ENCODE results near the gene LRRC74B.

The LRRC74B gene

DNA sequence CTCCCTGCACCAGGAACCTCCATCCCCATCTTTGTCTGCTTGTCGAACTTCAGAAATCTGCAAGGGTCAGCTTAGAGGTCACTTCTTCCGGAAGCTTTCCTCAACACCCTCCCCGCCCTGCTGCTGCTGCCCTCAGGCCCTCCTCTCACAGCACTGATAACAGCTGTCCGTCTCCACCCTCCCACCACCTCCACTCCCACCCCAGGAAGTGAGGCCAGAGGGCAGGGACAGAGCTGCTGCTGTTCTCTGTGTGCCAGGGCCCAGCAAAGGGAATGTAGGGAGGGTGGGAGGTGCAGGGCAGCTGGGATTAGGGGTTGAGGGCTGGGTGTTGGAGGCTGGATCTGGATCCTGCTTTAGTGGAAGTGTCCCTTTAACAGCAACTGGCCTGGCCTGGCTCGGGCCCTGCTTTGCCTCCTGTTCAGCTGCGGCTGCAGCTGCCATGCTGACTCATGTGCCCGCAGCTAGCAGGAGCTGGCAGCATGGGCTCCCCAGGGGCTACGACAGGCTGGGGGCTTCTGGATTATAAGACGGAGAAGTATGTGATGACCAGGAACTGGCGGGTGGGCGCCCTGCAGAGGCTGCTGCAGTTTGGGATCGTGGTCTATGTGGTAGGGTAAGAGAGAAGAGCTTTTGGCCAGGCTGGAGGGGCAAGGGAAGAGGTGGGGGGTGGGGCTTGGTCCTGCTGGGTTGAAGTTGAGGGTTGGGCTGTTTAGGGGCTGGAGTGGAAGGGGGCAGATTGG lies 30.9 kb upstream of the LRRC74B start, which contains the start of gene P2RX6:
Gene P2RX6 (plus strand): TSS at position 440 of the 740 bp plus-strand sequence. CDS start 10 bp downstream, at position 450.
- DNase-seq = no peak

DNA sequence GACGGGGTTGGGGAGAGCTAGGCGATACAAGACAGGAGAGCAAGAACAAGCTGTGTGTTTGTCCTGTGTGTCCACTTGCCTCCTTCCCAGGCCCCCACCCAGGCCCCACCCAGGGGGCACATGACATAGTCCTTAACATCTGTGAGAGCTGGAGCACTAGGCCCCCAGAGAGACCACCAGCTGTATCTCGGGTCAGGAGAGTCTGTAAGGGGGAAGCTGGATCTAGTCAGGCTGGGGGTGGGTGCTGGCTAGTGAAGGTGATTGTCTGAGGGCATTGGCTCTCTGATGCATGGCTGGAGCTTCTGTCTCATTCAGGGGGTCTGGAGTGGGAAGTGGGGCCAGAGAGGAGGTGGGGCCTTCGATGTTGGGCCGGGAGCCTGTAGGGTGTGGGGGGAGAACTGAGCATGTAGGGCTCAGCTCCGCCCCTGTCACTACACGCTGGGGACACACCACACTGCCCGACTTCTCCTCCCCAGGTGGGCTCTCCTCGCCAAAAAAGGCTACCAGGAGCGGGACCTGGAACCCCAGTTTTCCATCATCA lies 30.2 kb upstream of the LRRC74B start:
- no peak for DNase-seq

DNA sequence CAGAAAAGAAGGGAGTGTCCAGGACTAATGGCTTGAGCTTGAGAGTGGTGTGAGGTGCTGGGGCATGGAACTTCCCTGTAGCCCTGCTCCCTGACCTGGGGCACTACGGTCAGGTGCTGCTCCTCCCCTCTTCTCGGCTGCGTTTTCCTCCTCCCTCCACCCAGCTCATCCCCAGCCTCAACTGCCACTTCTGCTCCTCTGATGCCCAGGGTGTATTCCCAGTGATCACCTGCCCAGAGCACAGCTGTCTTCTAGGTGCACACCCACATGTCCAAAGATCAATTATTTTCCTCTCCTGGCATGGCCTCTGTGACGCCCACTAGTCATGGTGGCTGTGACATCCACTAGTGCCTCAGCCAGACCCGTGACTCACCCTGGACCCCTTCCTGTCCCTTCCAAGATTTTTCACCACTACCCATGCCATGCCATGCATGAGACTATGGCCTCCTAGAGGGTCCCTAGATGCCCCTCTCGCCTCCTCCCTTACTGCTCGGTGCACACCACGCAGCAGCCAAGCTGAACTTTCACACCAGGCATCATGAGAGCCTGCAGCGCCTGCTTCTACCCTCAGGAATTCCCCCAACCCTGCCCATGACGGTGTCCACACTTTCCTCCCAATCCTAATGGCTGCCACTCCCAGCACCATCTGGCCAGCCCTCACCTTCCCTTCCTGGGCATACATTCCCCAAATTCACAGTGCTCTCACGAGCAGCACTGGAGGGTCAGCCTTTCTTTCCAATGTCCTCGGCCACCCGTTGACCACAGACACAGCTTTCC lies 28.9 kb upstream of the LRRC74B start:
- no peak for DNase-seq

DNA sequence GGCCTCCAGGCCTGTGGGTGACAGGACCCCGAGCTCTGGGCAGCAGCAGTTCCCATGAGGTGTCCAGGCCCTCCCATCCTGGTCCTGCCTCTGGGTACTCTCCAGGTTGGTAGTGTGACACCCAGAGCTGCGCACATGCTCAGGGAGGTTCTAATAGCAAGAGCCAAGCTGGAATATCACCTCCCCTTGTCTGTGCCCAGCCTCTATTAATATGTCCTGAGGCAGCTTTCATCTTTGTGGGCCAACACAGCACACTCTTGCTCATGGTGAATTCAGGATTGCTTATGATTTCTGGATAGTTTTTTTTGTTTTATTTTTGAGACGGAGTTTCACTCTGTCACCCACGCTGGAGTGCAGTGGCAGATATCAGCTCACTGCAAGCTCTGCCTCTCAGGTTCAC lies 27.4 kb upstream of the LRRC74B start:
- no peak for DNase-seq

DNA sequence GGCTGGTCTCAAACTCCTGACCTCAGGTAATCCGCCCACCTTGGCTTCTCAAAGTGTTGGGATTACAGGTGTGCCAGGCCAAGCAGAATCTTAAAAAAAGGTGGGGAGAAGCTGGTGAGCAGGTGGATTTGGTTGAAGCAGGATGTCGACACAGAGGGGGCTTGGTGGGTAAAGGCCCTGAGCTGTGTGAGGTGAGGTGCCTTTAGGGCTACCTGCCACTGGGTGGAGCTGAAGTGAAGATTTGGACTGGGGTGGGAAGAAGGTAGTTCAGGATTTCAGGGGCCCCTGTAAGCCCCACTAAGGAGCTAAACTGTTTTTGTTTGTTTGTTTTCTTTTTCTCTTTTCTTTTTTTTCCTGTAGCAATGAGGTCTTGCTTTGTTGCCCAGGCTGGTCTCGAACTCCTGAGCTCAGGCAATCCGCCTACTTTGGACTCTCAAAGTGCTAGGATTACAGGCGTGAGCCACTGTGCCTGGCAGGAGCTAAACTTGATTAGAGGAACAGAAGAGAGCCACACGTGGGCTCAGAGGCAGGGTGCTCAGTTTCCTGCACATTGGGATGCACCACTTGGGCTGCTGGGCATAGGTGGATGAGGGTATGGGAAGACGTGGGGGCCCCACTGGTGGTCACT lies 24.8 kb upstream of the LRRC74B start:
- DNase-seq = peak; percentile 79

DNA sequence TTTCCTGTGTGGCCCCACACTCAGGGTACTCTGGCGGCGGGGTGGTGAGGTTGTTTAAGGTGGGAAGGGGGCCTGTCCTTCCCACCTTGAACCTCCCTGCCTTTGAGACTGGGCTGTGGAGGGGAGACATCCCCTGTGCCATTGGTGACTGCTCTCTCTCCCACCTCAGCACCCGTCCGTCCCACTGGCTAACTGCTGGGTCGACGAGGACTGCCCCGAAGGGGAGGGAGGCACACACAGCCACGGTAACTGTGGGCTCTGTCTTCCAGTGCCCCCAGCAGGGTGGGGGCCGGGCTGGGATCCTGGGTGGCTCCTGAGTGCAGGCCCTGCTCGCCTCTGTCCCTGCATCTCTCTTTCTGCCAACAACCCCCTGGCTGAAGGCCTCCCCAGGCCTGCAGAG lies 23.2 kb upstream of the LRRC74B start:
- no peak for DNase-seq

DNA sequence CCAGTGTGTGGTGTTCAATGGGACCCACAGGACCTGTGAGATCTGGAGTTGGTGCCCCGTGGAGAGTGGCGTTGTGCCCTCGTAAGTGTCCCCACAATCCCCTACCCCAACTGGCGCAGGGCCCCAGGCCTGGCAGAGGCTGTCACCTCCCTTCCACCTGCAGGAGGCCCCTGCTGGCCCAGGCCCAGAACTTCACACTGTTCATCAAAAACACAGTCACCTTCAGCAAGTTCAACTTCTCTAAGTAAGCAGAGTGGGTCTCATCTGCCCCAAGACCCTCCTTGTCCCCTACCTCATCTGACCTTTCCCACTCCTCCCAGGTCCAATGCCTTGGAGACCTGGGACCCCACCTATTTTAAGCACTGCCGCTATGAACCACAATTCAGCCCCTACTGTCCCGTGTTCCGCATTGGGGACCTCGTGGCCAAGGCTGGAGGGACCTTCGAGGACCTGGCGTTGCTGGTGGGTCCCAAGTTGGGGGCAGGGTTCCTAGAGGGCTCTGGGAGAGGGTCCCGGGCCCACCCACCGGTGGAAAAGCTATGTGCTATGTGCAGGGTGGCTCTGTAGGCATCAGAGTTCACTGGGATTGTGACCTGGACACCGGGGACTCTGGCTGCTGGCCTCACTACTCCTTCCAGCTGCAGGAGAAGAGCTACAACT lies 22.7 kb upstream of the LRRC74B start:
- no peak for DNase-seq

DNA sequence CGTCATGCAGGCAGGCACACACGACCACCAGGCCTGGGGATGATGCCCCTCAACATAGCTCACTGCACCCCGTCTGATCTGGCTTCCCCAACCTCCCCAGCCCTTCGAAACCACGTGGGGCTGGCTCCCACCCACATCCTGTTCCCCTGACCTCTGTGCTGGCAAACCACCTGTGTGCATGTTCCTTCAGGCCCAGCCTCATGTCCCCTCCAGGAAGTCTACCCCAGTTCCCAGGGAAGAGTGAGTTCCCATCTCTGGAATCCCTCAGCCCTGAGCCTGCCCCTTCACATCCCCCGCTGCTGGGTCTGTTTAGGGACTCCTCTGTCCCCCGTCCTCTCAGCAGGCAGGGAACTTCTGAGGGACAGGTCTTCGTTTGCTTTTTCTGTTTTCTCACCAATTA lies 20.5 kb upstream of the LRRC74B start:
- no peak for DNase-seq

DNA sequence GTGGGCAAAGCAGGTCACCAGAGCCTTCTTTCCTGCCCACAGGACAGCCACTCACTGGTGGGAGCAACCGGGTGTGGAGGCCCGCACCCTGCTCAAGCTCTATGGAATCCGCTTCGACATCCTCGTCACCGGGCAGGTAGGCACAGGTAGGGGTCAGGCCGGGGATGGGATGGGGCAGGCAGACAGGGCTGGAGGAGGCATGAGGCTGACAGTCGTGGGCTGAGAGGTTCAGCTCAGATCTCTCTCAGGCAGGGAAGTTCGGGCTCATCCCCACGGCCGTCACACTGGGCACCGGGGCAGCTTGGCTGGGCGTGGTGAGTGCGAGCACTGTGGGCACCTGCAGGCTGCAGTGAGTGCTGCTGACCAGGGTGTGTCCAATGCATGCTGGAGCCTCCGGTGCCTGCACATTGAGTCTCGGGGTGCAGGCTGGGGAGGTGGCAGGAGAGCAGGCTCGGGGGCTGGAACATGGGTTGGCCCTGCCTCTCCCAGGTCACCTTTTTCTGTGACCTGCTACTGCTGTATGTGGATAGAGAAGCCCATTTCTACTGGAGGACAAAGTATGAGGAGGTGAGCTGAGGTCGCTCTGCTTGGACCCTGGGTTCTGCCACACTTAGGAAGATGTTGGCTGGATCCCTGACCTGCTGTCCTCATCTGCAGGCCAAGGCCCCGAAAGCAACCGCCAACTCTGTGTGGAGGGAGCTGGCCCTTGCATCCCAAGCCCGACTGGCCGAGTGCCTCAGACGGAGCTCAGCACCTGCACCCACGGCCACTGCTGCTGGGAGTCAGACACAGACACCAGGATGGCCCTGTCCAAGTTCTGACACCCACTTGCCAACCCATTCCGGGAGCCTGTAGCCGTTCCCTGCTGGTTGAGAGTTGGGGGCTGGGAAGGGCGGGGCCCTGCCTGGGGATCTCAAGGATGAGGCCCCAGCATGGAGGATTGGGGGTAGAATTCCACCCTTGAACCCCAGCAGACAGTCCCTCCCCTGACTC lies 19.7 kb upstream of the LRRC74B start:
- DNase-seq = no peak

DNA sequence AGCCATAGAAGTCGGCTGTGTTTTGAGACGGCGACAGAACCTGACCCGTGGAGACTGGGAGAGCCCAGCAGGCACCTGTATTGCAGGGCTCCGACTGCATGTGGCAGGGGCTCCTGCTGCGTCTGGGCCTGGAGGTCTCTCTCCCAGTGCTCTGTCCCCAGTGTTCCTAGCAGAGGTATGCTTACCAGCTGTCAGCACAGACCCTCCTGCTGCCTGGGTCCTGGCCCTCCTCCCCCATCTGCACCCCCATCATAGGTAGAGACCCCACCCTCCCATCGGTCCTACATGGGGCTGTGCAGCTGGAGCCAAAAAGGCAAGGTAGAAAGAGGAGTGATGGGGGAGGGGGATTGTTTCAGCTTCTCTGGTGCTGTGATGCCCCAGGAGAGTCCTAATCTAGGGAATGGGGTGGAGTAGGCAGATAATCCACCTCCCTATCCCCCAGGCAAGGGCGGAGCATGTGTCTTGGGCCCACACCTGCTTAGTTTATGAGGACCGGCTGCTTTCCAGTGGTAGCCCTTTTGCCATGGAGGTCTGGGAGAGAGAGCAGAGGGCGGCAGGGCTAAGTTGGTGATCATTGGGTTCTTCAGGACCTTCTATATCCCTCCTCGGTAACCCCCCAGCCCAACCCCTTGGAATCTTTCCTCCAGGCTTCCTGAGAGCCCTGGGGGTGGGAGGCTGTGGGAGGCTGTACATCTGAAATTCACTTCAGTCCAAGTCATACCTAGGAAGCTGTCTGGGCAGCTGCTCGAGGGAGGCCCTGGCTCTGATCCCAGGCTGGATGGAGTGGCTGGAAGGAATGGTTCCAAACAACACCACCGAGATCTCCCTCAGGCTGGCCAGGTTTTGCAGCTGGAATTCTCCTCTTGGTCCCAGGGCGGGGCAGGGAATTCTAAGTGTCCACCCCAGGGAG lies 18.7 kb upstream of the LRRC74B start:
- DNase-seq = no peak

DNA sequence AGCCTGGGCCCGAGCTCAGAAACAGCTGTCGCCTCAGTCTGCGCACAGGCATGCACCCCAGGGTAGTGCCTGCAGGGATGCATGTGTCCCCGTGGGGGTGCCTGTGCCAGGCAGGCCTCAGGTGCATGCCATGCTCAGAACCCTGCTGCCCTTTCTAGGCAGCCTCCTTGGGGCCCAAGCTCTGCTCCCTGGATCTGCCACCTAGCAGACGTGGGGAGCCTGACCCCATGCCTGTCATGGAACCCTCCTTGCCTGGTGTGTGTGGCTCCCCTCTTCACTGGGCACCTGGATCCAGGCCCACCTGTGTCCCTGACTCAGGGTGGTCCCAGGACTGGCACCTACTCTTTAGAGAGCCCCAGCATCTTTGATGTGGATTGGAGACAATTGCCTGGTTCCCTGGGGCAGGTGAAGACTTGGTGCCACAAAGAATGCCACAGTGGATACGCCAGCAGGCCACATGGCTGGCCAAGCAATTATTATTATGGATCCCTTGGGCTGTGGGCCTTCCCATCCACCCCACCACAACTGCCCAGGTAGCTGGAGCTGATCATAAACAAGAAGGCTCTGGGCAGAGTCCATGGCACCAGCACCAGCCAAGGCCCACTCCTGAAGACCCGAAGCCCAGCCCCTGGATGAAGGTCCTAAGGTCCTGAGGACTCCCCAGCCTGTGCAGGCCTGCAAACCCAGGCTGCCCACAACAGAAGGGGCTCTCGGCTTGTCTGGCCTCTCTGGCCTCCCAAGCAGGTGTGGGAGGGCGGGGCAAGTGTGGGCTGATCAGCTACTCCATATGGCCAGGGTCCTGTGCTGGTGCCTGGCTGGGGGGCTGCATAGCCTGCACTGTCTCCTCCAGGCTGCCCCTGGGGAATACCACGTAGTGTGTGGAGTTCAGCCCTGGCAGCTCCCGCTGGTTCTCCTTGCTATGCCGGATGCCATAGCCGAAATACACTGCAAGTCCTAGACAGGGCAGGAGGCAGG lies 17.2 kb upstream of the LRRC74B start:
- DNase-seq = no peak

DNA sequence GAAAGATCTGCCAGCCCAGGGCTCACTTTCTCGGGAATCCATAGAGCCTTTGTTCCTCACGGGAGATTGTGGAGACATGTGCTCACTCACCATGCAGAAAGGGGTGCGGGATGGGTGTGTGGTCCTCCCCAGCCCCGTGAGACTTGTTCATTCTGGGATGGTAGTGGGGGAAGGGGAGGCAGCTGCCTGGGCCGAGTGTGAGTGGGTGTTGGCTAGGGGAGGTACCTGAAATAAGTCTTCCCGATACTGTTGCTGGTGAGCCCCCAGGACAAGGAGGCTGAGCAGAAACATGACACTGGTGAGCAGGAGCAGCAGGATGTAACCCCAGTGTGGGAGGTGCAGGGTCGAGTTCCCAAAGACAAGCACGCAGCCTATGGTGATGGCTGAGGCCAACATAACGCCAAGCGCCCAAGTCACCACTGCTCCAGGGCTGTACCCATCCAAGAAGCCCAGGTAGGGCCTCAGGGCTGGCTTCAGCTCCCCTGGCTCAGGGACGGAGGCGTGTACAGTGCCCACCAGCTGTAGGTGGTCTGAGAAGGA lies 16.2 kb upstream of the LRRC74B start:
- DNase-seq = no peak

DNA sequence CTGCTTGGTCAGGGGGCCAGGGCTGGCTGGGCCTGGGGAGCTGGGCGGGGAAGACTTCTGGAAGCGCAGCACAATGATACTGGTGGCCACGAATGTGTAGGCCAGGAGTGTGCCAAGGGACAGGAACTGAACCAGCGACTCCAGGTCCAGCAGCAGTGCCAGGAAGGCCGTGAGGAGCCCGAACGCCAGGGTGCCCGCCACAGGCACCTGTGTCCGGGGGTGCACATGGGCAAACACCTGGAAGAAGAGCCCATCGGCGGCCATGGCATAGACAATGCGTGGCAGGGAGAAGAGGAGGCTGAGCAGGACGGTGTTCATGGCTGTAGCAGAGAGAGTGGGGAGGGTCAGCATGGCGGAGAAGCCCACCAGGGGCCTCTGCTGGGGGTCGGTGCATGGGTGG lies 15.7 kb upstream of the LRRC74B start:
- no peak for DNase-seq

DNA sequence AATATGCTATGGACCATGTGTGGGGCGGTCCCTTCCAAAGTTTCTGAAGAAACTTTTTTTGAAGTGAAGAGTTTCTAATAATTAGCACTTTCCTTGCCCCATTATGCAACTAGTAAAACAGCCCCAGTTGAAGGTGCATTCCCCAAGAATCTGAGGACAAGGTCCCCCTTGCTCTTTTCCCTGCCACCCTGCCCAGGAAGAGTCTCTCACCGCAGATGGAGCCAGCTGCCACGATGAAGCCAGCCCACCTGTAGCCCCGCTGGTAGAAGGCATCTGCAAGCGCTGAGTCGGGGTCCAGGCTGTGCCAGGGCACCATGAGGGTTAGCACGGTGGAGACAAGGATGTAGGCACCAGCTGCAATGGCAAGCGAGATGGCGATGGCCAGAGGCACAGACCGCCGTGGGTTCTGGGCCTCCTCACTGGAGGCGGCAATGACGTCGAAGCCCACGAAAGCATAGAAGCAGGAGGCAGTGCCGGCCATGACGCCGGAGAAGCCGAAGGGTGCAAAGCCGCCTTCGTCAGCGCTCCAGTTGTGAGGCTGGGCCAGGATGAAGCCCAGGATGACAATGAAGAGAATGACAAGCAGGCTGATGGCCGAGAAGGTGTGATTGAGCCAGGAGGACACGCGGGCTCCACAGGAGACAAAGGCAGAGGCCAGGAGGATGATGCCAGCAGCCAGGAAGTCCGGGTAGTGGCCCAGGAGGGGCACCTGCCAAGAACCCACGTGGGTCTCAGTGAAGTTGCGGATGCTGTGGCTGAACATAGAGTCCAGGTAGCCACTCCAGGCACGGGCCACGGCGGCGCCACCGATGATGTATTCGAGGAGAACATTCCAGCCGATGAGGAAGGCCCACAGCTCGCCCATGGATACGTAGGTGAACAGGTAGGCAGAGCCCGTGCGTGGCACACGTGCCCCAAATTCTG lies 14.9 kb upstream of the LRRC74B start:
- no peak for DNase-seq

DNA sequence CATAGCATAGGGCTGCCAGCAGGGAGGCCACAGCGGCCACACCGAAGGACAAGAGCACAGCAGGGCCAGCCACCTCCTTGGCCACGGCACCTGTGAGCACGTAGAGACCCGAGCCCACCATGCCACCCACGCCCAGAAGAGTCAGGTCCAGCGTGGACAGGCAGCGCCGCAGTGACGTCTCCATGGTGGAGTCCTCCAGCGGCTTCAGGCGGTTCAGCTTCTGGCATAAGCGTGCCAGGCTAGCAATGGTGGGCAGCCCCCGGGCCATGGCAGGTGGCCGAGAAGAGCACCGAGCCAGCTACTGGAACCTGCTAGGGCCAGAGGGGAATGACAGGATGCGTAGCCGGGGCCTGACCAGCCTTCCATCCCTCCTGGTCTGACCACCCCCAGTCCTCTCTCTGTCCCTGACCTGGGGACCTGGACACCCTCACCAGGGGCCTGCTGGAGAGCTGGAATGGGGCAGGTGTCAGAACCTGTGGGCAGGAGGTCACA lies 14.2 kb upstream of the LRRC74B start:
- no peak for DNase-seq

DNA sequence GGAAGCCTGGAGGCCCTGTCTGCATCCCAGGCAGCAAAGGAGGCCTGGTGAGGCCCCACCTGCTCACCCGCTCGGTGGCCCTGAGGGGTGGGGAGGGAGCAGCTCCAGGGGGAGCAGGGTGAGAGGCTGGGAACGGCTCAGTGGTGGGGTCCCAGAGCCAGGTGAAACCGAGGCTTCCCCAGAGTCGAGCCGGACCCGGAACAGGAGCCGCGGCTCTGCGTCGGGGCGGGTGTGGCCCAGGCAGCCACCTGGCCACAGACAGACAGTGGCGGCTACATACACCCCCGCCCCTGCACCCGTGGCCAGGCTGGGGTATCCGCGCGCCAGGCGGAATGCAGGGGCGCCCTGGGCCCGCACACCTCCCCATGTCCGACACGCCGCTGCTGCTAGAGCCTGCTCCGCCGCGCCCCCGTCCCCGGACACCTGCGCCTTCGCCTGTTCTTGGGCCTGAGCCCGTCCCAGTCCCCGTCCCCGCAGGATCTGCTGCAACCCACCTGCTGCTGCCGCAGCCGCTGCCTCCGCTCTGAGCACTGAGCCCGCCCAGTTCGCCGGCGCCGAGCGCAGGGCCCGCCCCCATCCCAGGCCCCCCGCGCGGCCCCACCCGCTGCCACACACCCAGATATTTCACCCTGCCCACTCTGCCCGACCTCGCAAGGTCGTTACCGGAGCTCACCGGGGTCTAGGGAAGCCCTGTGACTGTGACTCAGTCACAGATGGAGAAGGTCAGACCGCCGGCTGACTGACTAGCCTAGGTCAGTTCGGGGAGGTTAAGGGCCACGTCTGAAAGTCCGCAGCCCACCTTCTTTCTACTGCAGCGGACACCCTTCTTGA lies 13.5 kb upstream of the LRRC74B start, which contains the start of gene SLC7A4:
Gene SLC7A4 (minus strand): TSS at position 525 of the 831 bp plus-strand sequence. CDS start 749 bp downstream, outside the sequence.
- DNase-seq = no peak

All from 8988T (cell line).